Right atrium auricular region (tissue), 2 donors: ENCODE data around the gene FGFR2. TPM values are rescaled to one million over a fixed set of nuclear protein-coding genes. Genes with fewer than 3 reads are reported as not detected.

Experiments
- DNase-seq: peaks from one replicate; pipeline ENCODE4 v3.0.0-alpha.2; 2019; ENCODE audit warnings: low spot score
- H3K27ac ChIP-seq, 2 donors: fragments of 200-600 bp; sonication (generic); 1 replicate in 1 of 2; 2 replicates in 1 of 2; pipeline ENCODE4 v1.5.1; 2016 to 2019
- H3K27me3 ChIP-seq, 2 donors: fragments of 200-600 bp; sonication (generic); one replicate each; pipeline versions ENCODE4 v1.5.1 to v1.6.0; 2017 to 2019
- H3K36me3 ChIP-seq: fragments of 200-600 bp; sonication (generic); one replicate; pipeline ENCODE4 v1.5.1; 2016
- H3K4me1 ChIP-seq, 2 donors: fragments of 200-600 bp; sonication (generic); one replicate each; pipeline versions ENCODE4 v1.5.1 to v1.6.0; 2017 to 2019
- H3K4me3 ChIP-seq, 2 donors: fragments of 200-600 bp; sonication (generic); 1 replicate in 1 of 2; 2 replicates in 1 of 2; pipeline ENCODE4 v1.5.1; 2017 to 2019; ENCODE audit warnings: mild to moderate bottlenecking in 1 of 2, moderate library complexity in 1 of 2
- H3K9me3 ChIP-seq, 2 donors: fragments of 200-600 bp; sonication (generic); one replicate each; pipeline ENCODE4 v1.5.1; 2019
- total RNA-seq, 2 donors: library from RNA; depleted of rRNA; stranded (reverse); fragments of >200 nt; gene quantifications; one replicate each; pipeline ENCODE4 v1.1.0, GENCODE V29; 2016
- TF ChIP-seq, protein P1 (sequence below), 2 donors: fragments of 200-600 bp; sonication (generic); IDR thresholded peaks; one replicate each; pipeline ENCODE4 v1.5.1; 2019; ENCODE audit warnings: antibody characterized with exemption in 2 of 2

FGFR2 gene
- total RNA-seq, 2 donors from 2014 or later = 2.8 to 19.0 TPM

- H3K4me1 ChIP-seq = peaks cover 0 to 10% of the 10 kb centered on the region in 2 donors
These were observed 135.3 kb downstream of the FGFR2 start for GRCh38 chr10:121462955-121463354.

DNA sequence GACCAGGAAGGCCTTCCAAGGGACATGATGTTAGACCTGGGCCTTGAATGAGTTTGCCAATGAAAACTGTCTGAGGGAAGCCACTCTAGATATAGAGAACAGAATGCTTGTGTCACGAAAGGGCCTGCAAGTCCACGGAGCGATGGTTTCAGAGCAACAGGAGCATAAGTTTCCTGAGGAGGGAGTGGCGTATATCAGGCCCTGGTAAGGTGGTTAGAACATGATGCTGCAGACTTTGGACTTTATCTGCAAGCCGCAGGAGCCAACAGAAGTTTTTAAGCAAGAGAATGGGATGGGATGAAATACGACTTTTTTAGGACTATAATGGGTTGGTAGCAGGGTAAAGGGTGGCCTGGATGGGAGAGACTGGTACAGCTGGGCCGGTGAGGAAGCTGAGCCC is 136.0 kb downstream of the FGFR2 start:
- no peak overlapping the region for H3K4me3 ChIP-seq
- TF ChIP-seq, protein P1, sequence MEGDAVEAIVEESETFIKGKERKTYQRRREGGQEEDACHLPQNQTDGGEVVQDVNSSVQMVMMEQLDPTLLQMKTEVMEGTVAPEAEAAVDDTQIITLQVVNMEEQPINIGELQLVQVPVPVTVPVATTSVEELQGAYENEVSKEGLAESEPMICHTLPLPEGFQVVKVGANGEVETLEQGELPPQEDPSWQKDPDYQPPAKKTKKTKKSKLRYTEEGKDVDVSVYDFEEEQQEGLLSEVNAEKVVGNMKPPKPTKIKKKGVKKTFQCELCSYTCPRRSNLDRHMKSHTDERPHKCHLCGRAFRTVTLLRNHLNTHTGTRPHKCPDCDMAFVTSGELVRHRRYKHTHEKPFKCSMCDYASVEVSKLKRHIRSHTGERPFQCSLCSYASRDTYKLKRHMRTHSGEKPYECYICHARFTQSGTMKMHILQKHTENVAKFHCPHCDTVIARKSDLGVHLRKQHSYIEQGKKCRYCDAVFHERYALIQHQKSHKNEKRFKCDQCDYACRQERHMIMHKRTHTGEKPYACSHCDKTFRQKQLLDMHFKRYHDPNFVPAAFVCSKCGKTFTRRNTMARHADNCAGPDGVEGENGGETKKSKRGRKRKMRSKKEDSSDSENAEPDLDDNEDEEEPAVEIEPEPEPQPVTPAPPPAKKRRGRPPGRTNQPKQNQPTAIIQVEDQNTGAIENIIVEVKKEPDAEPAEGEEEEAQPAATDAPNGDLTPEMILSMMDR (IDR thresholded peaks at IDR 0.05) = no peak
- H3K27ac ChIP-seq = no peak overlapping the region
- no peaks in the 10 kb centered on the region for H3K27me3 ChIP-seq
- H3K4me1 ChIP-seq = peaks cover 0 to 10% of the 10 kb centered on the region in 2 donors
- H3K36me3 ChIP-seq = no peaks in the 10 kb centered on the region
- H3K9me3 ChIP-seq = no peaks in the 10 kb centered on the region
- DNase-seq = no peak

More at GRCh38 chr10:121462955-121463354, 135.3 kb downstream of the FGFR2 start:
- TF ChIP-seq, protein P1 (IDR thresholded peaks at IDR 0.05) = no peak
- Histone ChIP-seq H3K4me3 (no peak overlapping the region), H3K36me3 (no peaks in the 10 kb centered on the region), H3K27me3 (no peaks in the 10 kb centered on the region), H3K27ac (no peak overlapping the region), H3K9me3 (no peaks in the 10 kb centered on the region)
- no peak for DNase-seq

DNA sequence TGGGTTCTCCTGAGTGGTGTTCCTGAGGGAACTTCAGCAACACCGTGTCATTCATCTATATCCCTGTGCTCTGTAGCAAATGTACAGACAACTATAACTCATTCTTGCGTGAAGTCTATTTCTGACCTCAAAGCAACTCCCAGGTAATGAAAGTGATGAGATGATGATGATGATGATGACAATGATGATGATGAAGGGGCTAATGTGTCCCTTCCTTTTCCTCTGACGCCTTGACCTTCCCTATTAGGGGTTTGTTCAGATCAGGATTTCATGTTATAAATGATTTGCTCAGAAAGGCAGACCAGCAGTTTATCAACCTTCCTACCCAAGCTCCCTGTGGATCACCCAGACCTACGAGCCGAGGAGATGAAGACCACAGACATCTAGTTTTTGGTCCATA is 136.9 kb downstream of the FGFR2 start:
- no peaks in the 10 kb centered on the region for H3K9me3 ChIP-seq
- no peak overlapping the region for H3K4me3 ChIP-seq
- H3K36me3 ChIP-seq = no peaks in the 10 kb centered on the region
- H3K27ac ChIP-seq = no peak overlapping the region
- peaks cover 0 to 10% of the 10 kb centered on the region in 2 donors for H3K4me1 ChIP-seq
- TF ChIP-seq, protein P1 (IDR thresholded peaks at IDR 0.05) = no peak
- H3K27me3 ChIP-seq = no peaks in the 10 kb centered on the region
- no peak for DNase-seq

GRCh38 chr10:121460733-121461132 is 137.5 kb downstream of the FGFR2 start:
- Histone ChIP-seq H3K9me3 (no peaks in the 10 kb centered on the region), H3K27me3 (no peaks in the 10 kb centered on the region), H3K4me3 (no peak overlapping the region), H3K36me3 (no peaks in the 10 kb centered on the region), H3K27ac (no peak overlapping the region), H3K4me1 (peaks cover 0 to 10% of the 10 kb centered on the region in 2 donors)
- no peak for DNase-seq
- TF ChIP-seq, protein P1 (IDR thresholded peaks at IDR 0.05) = no peak

GRCh38 chr10:121459622-121460453 is 138.4 kb downstream of the FGFR2 start:
- H3K27me3 ChIP-seq = no peaks in the 10 kb centered on the region
- H3K9me3 ChIP-seq = no peaks in the 10 kb centered on the region
- TF ChIP-seq, protein P1 (IDR thresholded peaks at IDR 0.05) = no peak
- no peaks in the 10 kb centered on the region for H3K36me3 ChIP-seq
- H3K27ac ChIP-seq = no peak overlapping the region
- DNase-seq = no peak
- H3K4me3 ChIP-seq = no peak overlapping the region
- H3K4me1 ChIP-seq = peaks cover 0 to 10% of the 10 kb centered on the region in 2 donors
